ENCODE measurements around the gene SORT1. TPM values are rescaled to one million over a fixed set of nuclear protein-coding genes. Genes with fewer than 3 reads are reported as not detected.

SORT1 gene
- total and polyA plus RNA-seq, 2 of the 8 experiments (the other 6 are each of a cell fraction or from before 2014, with no cell fraction given), result 18.7 to 69.6 TPM

DNA sequence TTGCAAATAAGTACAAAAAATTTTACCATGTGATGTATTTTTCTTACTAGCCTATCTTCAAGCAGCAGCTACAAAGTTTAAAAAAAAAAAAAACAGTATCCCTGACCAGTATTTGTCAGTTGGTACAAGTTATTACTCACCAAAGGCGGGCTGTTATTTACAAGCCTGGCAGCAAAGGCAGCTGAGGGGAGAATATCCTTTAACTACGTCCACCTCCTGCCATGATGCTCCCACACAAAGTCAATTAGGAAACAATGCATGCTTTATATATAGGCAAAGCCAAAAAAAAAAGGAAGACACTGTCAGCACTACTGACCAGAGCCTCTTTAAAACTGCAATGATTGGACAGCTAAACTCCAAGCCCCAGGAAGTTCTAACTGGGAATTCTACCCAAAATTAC is 14.8 kb upstream of the SORT1 start:
- Histone ChIP-seq H2BK12ac (ENCODE audit: low read depth, low read length) (no peak overlapping the region), H2AFZ (ENCODE audit: low read length) (no peak overlapping the region), H2BK20ac (ENCODE audit: low read length) (no peak overlapping the region), H3K4me3 (ENCODE audit: extremely low read depth in 1 of 4, insufficient read depth in 2 of 4, low read depth in 3 of 4, low read length in 4 of 4) (no peak overlapping the region), H2BK120ac (replicated peaks; ENCODE audit: low read depth, low read length) (no peak overlapping the region), H3K27ac (ENCODE audit: low read depth, low read length) (no peak overlapping the region), H2BK5ac (ENCODE audit: low read depth, low read length) (no peak overlapping the region), H4K8ac (ENCODE audit: extremely low read depth, insufficient read depth, low read length) (no peak overlapping the region), H3K14ac (ENCODE audit: insufficient read length) (no peak overlapping the region), H3K23me2 (ENCODE audit: low read depth, low read length) (no peaks in the 10 kb centered on the region; the same call in 1 of the 2 replicates), H2BK15ac (ENCODE audit: low read length) (no peak overlapping the region), H3K18ac (ENCODE audit: extremely low read depth, low read length) (no peak overlapping the region), H3K27me3 (replicated peaks in 1 of 4; ENCODE audit: control insufficient read depth in 3 of 4, extremely low read depth in 1 of 4, insufficient read depth in 3 of 4, low read length in 3 of 4) (peaks cover 0 to 1% (median 0%) of the 10 kb centered on the region in 4 experiments; a peak in 1 of 7 replicates), H3K56ac (replicated peaks; ENCODE audit: insufficient read length, low read depth, low read length) (no peak overlapping the region), H3K4me1 (replicated peaks in 1 of 4; ENCODE audit: control insufficient read depth in 3 of 4, insufficient read depth in 4 of 4, low read length in 3 of 4) (no peaks in the 10 kb centered on the region), H3K9ac (replicated peaks in 1 of 4; ENCODE audit: extremely low read depth in 1 of 4, low read depth in 3 of 4, low read length in 3 of 4) (no peak overlapping the region), H3K79me2 (ENCODE audit: control insufficient read depth in 1 of 2, insufficient read depth in 2 of 2, low read length in 2 of 2) (peaks cover 0 to 21% of the 10 kb centered on the region in 2 experiments; a peak in 2 of 4 replicates), H3K36me3 (ENCODE audit: control insufficient read depth in 2 of 4, insufficient read depth in 4 of 4, low read length in 3 of 4) (peaks cover 13 to 75% (median 65%) of the 10 kb centered on the region in 4 experiments), H4K20me1 (replicated peaks in 1 of 2; ENCODE audit: control insufficient read depth in 1 of 2, insufficient read depth in 2 of 2, low read length in 2 of 2) (peaks cover 0 to 13% of the 10 kb centered on the region in 2 experiments), H3K9me3 (ENCODE audit: insufficient read depth in 2 of 2, low read depth in 1 of 2, low read length in 1 of 2) (no peaks in the 10 kb centered on the region), H3K23ac (ENCODE audit: insufficient read length) (no peak overlapping the region), H4K5ac (ENCODE audit: insufficient read length, low read depth, low read length) (no peak overlapping the region), H4K91ac (replicated peaks; ENCODE audit: insufficient read length, low read length) (no peak overlapping the region), H2AK5ac (ENCODE audit: low read depth, low read length) (no peak overlapping the region), H3K79me1 (ENCODE audit: low read depth, low read length) (peaks cover 2% of the 10 kb centered on the region; the same call in 1 of the 2 replicates), H3K4ac (replicated peaks; ENCODE audit: insufficient read length, low read depth, low read length) (no peak overlapping the region), H3K4me2 (ENCODE audit: insufficient read depth in 1 of 2, low read depth in 2 of 2, low read length in 2 of 2) (no peak overlapping the region)
- WGBS, 2 experiments (ENCODE audit: extremely low coverage in 1 of 2, insufficient coverage in 1 of 2, insufficient read length in 1 of 2, insufficient replicate concordance in 2 of 2, low coverage in 1 of 2, low lambda C conversion rate in 2 of 2, missing lambda C conversion rate in 1 of 2), result 95% methylated on average over 2 of the region's 2 CpGs; no CpG with 5 or more reads in 1 of the 2 experiments
- FAIRE-seq (no peak), DNase-seq (ENCODE audit: low read depth in 1 of 2, low spot score in 2 of 2) (no peak)
- CTCF ChIA-PET (ENCODE audit: partially characterized antibody), result interaction anchor here (0.7 to 3.8 kb wide), 4 partner anchors 12 to 645 kb away, joined by 3 to 26 read pairs (median 7); partner anchors contain the start of gene SORT1
- POLR2A ChIA-PET (ENCODE audit: partially characterized antibody), result interaction anchor here (0.7 to 1.0 kb wide), 3 partner anchors 13 to 19 kb away, joined by 3 to 4 read pairs (median 3); no protein-coding TSS in a partner anchor
- TF ChIP-seq BCL11A (IDR thresholded peaks at IDR 0.05; ENCODE audit: low read depth in 2 of 2, low read length in 2 of 2), result no peak
- TF ChIP-seq CHD1 (IDR thresholded peaks at IDR 0.05; ENCODE audit: low read depth, low read length), result no peak
